GM23248 (cell line): ENCODE results near the gene LRBA.

Experiments used
- EZH2 ChIP-seq: fragments of 200-600 bp; sonication (generic); IDR thresholded peaks from 2 replicates; pipeline ENCODE4 v1.6.1; 2018; ENCODE audit warnings: antibody characterized with exemption, mild to moderate bottlenecking; ENCODE audit not compliant: insufficient read depth, poor library complexity, severe bottlenecking
- EZH2phosphoT487 ChIP-seq: fragments of 200-600 bp; sonication (generic); IDR thresholded peaks from 2 replicates; pipeline ENCODE4 v1.6.1; 2018; ENCODE audit warnings: antibody characterized with exemption, moderate library complexity, mild to moderate bottlenecking, low read depth; ENCODE audit not compliant: insufficient read depth

GRCh38 chr4:150972592-150972991 lies 42.5 kb downstream of the LRBA start:
- no peak for TF ChIP-seq EZH2phosphoT487
- no peak for TF ChIP-seq EZH2
